Activated T-helper 17 cell treated with anti-CD3 and anti-CD28 coated beads, Interleukin-2, amount 50 U/mL, for 72 hours (primary cell): Measurements from ENCODE around the gene UNC79. TPM values are rescaled to one million over a fixed set of nuclear protein-coding genes. Genes with fewer than 3 reads are reported as not detected.

ENCODE experiments used
- ATAC-seq: fragments of 150-1000 bp; cut with Tn5 transposase; replicated peaks from 2 replicates; pipeline ENCODE4 v1.10.0; 2021; ENCODE audit warnings: mild to moderate bottlenecking, moderate library complexity
- H3K27ac Mint-ChIP-seq: one replicate; pipeline ENCODE4 v1.8.0; 2022; ENCODE audit warnings: mixed read lengths
- H3K27me3 Mint-ChIP-seq: one replicate; pipeline ENCODE4 v1.8.0; 2022; ENCODE audit warnings: mixed read lengths
- H3K36me3 Mint-ChIP-seq: one replicate; pipeline ENCODE4 v1.8.0; 2022; ENCODE audit warnings: low read depth, mild to moderate bottlenecking, mixed read lengths
- H3K4me1 Mint-ChIP-seq: one replicate; pipeline ENCODE4 v1.8.0; 2022; ENCODE audit warnings: mixed read lengths
- H3K4me3 Mint-ChIP-seq: one replicate; pipeline ENCODE4 v1.8.0; 2022; ENCODE audit warnings: mild to moderate bottlenecking, mixed read lengths
- H3K9me3 Mint-ChIP-seq: one replicate; pipeline ENCODE4 v1.8.0; 2022; ENCODE audit warnings: mixed read lengths
- total RNA-seq, 2 donors: library from RNA; stranded (reverse); gene quantifications; one replicate each; pipeline ENCODE4 v1.2.3, GENCODE V29; 2022

Gene UNC79
- total RNA-seq, 2 donors from 2014 or later = 0.05 TPM; not detected in 1

DNA sequence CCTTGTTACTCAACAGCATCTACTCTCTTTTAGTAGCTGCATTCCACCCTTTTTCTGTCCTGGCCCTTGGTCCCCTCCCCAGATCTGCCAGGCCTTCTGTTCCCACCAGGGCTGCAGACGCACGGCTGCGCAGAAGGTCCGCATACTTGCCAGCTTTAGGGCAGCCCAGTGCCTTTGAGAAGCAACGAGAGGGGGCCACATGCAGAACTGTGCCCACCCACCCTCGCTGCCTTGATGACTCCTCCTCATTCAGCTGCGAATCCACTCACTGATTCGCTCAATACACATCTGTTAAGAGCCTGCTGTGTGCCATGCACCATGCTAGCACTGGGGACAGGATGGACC lies 318.3 kb downstream of the UNC79 start:
- Mint-ChIP-seq H3K36me3 (no peaks in the 10 kb centered on the region), H3K4me1 (no peaks in the 10 kb centered on the region), H3K27me3 (peaks cover 8% of the 10 kb centered on the region), H3K9me3 (no peaks in the 10 kb centered on the region), H3K27ac (no peak overlapping the region), H3K4me3 (no peak overlapping the region)
- no peak for ATAC-seq

DNA sequence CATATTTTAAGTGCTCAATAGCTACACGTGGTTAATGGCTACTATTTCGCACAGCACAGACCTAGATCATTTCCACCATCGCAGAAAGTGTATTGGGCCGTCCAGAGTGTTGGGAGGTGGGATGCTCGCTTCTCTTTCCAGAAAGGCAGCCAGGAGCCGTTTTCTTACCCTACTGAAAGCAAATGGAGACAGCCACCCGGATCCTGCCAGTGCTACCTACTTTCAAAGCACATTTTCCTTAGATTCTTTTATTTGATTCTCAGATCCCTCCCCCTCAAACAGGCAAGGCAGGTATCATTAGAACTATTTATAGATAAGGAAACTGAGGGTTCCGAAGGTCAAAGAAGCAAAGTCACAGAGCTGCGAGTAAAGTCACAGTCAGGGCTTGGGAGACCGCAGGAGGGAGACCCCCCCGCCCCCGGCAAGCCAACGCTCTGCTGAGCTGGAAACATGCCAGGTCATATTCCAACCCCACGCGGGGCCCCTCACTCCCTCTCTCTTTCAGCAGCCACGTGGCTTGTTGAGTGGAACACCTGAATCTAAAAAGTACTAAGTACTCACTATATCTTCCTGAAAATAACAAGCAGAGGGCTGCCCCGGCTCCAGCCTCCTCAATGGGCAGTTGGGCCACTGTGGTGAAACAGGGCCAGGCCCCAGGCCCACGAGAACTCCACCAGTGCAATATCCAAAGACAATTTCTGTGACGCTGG lies 321.4 kb downstream of the UNC79 start:
- no peaks in the 10 kb centered on the region for H3K4me1 Mint-ChIP-seq
- H3K27me3 Mint-ChIP-seq = peaks cover 4% of the 10 kb centered on the region
- no peak overlapping the region for H3K27ac Mint-ChIP-seq
- H3K4me3 Mint-ChIP-seq = no peak overlapping the region
- no peak for ATAC-seq
- H3K36me3 Mint-ChIP-seq = no peaks in the 10 kb centered on the region
- no peaks in the 10 kb centered on the region for H3K9me3 Mint-ChIP-seq

DNA sequence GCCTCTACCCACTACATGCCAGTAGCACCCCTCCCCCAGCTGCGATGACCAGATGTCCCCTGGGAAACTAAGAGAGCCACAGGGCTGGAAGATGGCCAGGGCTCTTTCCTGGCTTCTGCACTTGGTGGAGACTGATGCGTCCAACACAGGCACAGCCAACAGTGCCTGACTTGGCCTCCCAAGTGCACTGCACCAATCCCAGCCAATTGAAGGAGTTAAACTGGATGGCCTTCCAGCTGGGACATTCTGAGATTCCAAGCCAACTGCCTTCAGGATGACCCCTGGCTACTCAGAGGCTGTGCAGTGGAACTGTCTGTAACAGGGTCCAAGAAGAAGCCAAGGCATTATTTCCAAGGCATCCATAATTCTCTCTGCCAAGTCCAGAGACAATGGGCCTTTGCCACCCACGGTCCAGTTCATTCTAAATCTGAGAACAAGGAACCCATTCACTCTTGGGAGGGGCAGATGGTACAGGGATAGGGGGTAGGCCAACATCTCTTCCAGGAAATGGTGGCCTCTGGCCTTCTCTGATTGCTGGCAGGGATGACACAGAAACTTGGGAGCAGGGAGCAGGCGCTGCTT lies 322.3 kb downstream of the UNC79 start:
- Mint-ChIP-seq H3K4me3 (no peak overlapping the region), H3K9me3 (no peaks in the 10 kb centered on the region), H3K27me3 (peaks cover 4% of the 10 kb centered on the region), H3K4me1 (no peaks in the 10 kb centered on the region), H3K36me3 (no peaks in the 10 kb centered on the region), H3K27ac (no peak overlapping the region)
- ATAC-seq = no peak

DNA sequence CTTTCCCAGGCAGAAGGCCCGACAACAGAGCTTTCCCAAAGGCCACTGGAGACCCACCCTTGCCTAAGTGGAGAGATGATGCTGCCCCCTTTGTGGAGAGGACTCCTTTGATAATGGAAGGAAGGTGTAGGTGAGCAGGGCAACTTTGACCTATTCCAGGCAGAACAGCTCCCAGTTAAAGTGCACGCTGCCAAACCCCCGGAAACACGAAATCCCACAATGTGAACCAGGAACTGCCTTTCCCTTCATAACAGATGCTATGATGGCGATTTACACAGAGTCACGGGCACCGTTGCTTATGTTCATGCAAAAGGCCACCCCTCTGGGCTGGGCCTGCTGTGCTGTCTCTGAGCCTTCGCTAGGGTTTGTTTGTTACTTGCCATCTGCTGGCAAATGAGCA lies 322.9 kb downstream of the UNC79 start:
- H3K27me3 Mint-ChIP-seq = peaks cover 4% of the 10 kb centered on the region
- no peak overlapping the region for H3K4me3 Mint-ChIP-seq
- H3K36me3 Mint-ChIP-seq = no peaks in the 10 kb centered on the region
- no peak overlapping the region for H3K27ac Mint-ChIP-seq
- no peaks in the 10 kb centered on the region for H3K4me1 Mint-ChIP-seq
- ATAC-seq = no peak
- H3K9me3 Mint-ChIP-seq = no peaks in the 10 kb centered on the region

DNA sequence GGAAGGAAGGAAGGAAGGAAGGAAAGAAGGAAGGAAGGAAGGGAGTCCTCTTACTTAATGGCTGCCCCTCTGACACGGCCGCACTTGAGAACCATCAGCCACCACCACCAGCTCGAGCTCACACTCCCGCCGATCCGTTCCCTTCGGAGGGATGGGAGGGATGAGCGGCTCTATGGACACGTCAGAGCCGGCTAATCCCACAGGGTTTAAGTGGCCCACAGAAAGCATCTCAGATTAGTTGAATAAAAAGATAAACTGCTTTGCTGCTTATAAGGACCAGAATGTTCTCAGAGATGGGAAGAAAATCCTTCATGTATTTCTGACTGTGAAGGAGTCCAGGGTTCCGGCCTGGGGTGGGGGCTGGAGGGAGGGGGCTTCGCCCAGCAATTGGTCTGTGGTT lies 326.5 kb downstream of the UNC79 start:
- no peak overlapping the region for H3K27ac Mint-ChIP-seq
- no peaks in the 10 kb centered on the region for H3K4me1 Mint-ChIP-seq
- no peaks in the 10 kb centered on the region for H3K36me3 Mint-ChIP-seq
- ATAC-seq = no peak
- H3K4me3 Mint-ChIP-seq = no peak overlapping the region
- H3K27me3 Mint-ChIP-seq = peaks cover 16% of the 10 kb centered on the region
- no peaks in the 10 kb centered on the region for H3K9me3 Mint-ChIP-seq

Other genes with a start within 250 kb of the UNC79 start
- gene MOAP1, start 246.0 kb upstream of the UNC79 start, total RNA-seq = 10 to 100 TPM; 21.9 to 25.4 TPM
- 10 to 100 TPM; 10.2 to 17.2 TPM for gene LYSET, start 245.6 kb upstream of the UNC79 start, total RNA-seq
- gene GON7, start 223.9 kb upstream of the UNC79 start, total RNA-seq = 10 to 100 TPM in 1 of 2 donors, 1 to 10 TPM in 1; 6.1 to 21.8 TPM
- gene UBR7, start 223.7 kb upstream of the UNC79 start, total RNA-seq = 10 to 100 TPM; 33.0 to 37.1 TPM
- gene BTBD7, start 97.9 kb upstream of the UNC79 start, total RNA-seq = 10 to 100 TPM; 10.1 to 15.9 TPM
- not detected for gene COX8C, start 83.8 kb upstream of the UNC79 start, total RNA-seq